ENCODE data around the gene CENPP. TPM values are rescaled to one million over a fixed set of nuclear protein-coding genes. Genes with fewer than 3 reads are reported as not detected.
A peak's percentile ranks its signal among the peaks of the same experiment; 100 is the strongest.

The CENPP gene
- polyA plus RNA-seq, 2 donors: 2.2 to 3.6 TPM

DNA sequence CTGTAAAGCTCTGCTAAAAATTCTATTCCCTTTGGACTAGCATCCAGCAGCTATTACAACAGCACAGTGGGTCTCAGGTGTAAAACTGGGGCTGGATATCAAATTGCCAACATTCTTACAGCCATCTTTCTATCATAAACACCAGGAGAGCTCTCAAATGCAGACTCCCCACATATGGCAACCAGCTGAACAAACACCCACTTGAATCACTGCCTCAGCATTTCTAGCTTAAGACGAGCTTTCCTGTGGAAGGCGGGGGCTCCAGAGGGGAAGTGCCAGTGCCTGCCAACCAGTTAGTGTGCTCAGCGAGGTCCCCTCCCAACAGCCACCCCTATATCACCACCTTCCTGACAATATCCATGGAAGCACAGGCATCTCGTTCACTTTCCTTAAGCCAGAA lies 282.0 kb downstream of the CENPP start:
- Histone ChIP-seq H3K36me3 (ENCODE audit: control insufficient read depth in 2 of 2, insufficient read depth in 2 of 2, low read length in 1 of 2) (peaks cover 5 to 8% of the 10 kb centered on the region in 2 donors), H3K4me3 (ENCODE audit: low read depth in 1 of 2, low read length in 2 of 2) (no peak overlapping the region), H3K27ac (ENCODE audit: low read depth in 2 of 2, low read length in 1 of 2) (peak overlapping the region in 1 of 2 donors; percentile 75), H3K9me3 (ENCODE audit: control insufficient read depth in 2 of 2, insufficient read depth in 1 of 2, low read depth in 1 of 2, low read length in 1 of 2) (peaks cover 0 to 3% of the 10 kb centered on the region in 2 donors), H3K27me3 (ENCODE audit: control insufficient read depth in 1 of 2, insufficient read depth in 2 of 2, low read length in 2 of 2) (no peaks in the 10 kb centered on the region), H3K4me1 (ENCODE audit: control insufficient read depth in 2 of 2, insufficient read depth in 2 of 2, low read length in 1 of 2) (peaks cover 6 to 22% of the 10 kb centered on the region in 2 donors)
- WGBS, 2 donors: 41 to 48% methylated on average over 4 of the region's 4 CpGs

DNA sequence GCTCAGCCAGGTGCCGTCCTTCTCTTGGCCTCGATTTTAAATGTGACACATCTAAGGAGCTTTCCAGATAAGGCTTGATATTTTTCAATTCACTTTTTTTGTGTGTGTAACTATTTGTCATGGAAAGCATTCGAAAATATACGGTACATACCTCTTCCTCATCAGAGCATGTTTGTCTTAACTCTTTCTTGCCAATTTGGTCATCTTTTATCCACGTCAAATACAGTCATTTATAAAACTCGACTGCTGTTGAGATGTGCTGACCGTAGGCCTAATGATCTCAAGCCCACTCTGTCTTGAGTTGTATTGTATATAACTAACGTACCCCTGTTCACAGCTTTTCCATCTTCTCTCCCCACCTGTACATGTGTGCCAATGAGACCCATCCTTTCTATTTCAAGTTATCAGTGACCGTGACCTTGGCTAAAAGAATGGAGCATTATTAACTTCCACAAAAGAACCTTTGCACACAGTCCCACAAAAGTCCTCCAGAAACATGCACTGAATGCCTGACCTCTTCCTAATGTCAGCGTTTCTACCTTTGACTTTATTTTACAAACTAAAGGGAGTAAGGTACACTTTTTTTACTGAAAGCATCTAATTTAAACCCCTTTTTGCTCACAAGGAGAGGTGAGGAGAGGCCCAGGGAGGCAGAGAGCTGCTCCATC lies 282.6 kb downstream of the CENPP start:
- peaks cover 0 to 3% of the 10 kb centered on the region in 2 donors for H3K9me3 ChIP-seq (ENCODE audit: control insufficient read depth in 2 of 2, insufficient read depth in 1 of 2, low read depth in 1 of 2, low read length in 1 of 2)
- peak overlapping the region; percentile 9 to 81 for H3K27ac ChIP-seq (ENCODE audit: low read depth in 2 of 2, low read length in 1 of 2)
- peaks cover 5 to 9% of the 10 kb centered on the region in 2 donors for H3K36me3 ChIP-seq (ENCODE audit: control insufficient read depth in 2 of 2, insufficient read depth in 2 of 2, low read length in 1 of 2)
- 61 to 65% methylated on average over 10 of the region's 10 CpGs for WGBS, 2 donors
- H3K4me3 ChIP-seq (ENCODE audit: low read depth in 1 of 2, low read length in 2 of 2): no peak overlapping the region
- peaks cover 6 to 21% of the 10 kb centered on the region in 2 donors for H3K4me1 ChIP-seq (ENCODE audit: control insufficient read depth in 2 of 2, insufficient read depth in 2 of 2, low read length in 1 of 2)
- H3K27me3 ChIP-seq (ENCODE audit: control insufficient read depth in 1 of 2, insufficient read depth in 2 of 2, low read length in 2 of 2): no peaks in the 10 kb centered on the region

DNA sequence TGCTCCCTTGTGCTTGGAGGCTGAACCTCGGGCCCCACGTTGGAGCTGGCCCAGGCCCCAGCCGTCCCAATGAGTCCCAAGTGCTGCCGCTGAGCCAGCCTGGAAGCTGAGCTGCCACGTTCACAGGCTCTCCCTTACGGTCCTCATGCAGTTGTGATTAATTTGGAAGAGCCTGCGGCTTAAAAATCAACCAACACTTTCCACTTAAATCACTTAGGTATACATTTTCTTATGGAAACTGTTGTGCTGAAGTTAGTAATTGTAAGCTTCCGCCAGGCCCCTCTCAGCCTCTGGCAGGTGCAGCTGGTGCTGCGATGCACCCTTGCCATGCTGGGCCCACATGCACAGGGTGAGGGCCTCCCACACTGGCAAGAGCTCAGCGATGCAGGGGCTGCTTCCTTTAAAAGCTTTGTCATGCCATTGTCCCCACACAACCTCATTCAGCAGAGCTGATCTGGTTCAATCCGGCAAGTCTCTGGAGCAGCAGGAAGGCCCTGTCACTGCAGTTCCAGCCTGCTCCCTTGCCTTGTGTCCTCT lies 283.2 kb downstream of the CENPP start:
- H3K4me1 ChIP-seq (ENCODE audit: control insufficient read depth in 2 of 2, insufficient read depth in 2 of 2, low read length in 1 of 2): peaks cover 9 to 20% of the 10 kb centered on the region in 2 donors
- no peak overlapping the region for H3K4me3 ChIP-seq (ENCODE audit: low read depth in 1 of 2, low read length in 2 of 2)
- peak overlapping the region; percentile 9 to 81 for H3K27ac ChIP-seq (ENCODE audit: low read depth in 2 of 2, low read length in 1 of 2)
- no peaks in the 10 kb centered on the region for H3K9me3 ChIP-seq (ENCODE audit: control insufficient read depth in 2 of 2, insufficient read depth in 1 of 2, low read depth in 1 of 2, low read length in 1 of 2)
- 59 to 66% methylated on average over 11 of the region's 11 CpGs for WGBS, 2 donors
- no peaks in the 10 kb centered on the region for H3K27me3 ChIP-seq (ENCODE audit: control insufficient read depth in 1 of 2, insufficient read depth in 2 of 2, low read length in 2 of 2)
- H3K36me3 ChIP-seq (ENCODE audit: control insufficient read depth in 2 of 2, insufficient read depth in 2 of 2, low read length in 1 of 2): peaks cover 5 to 13% of the 10 kb centered on the region in 2 donors

DNA sequence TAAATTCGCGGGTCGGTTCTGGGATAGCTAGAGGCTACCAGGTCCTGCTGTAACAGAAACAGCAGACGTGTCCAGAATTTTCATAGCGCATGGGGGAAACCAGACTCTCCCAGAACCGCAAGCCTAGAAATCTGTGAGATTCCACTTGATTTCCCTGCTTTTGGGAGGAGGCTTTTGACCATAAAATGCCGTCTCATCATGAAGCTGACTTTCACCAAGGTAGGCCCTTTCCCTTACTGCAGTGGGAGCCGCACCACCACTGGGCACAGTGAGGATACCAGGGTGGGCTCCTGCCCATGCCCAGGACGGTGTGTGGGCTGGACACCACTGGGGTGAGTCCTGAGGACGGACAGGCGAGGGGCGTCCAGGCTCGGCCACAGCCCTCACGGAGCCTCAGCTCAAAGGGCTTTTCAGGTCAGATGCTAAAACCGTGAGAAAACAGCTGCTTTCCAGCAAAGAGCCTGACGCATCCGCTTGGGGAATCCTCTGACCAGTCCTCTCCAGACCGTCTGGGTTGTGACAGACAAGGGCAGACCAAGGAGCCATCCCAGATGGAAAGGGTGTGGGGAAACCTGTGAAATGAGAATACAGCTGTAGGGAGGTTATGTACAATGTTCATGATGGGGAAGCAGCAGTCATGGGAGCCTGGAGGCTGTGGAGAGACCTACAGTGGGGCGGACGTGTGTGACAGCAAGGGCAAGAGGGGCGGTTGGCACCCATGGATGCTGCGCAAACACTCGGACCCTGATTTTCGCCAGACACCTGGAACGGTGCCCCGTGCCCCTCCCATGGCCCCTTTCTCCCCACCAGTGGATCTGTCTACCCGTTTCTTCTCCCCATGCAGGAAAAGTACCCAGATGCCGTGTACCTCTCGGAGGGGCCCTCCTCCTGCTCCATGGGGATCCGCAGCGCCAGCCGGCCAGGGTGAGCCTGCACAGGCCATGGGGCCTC lies 285.0 kb downstream of the CENPP start:
- peaks cover 5 to 22% of the 10 kb centered on the region in 2 donors for H3K36me3 ChIP-seq (ENCODE audit: control insufficient read depth in 2 of 2, insufficient read depth in 2 of 2, low read length in 1 of 2)
- H3K4me1 ChIP-seq (ENCODE audit: control insufficient read depth in 2 of 2, insufficient read depth in 2 of 2, low read length in 1 of 2): peaks cover 11 to 23% of the 10 kb centered on the region in 2 donors
- H3K27me3 ChIP-seq (ENCODE audit: control insufficient read depth in 1 of 2, insufficient read depth in 2 of 2, low read length in 2 of 2): no peaks in the 10 kb centered on the region
- H3K9me3 ChIP-seq (ENCODE audit: control insufficient read depth in 2 of 2, insufficient read depth in 1 of 2, low read depth in 1 of 2, low read length in 1 of 2): no peaks in the 10 kb centered on the region
- WGBS, 2 donors: 91 to 94% methylated on average over 32 of the region's 32 CpGs
- H3K4me3 ChIP-seq (ENCODE audit: low read depth in 1 of 2, low read length in 2 of 2): no peak overlapping the region
- H3K27ac ChIP-seq (ENCODE audit: low read depth in 2 of 2, low read length in 1 of 2): peak overlapping the region; percentile 84 to 88

DNA sequence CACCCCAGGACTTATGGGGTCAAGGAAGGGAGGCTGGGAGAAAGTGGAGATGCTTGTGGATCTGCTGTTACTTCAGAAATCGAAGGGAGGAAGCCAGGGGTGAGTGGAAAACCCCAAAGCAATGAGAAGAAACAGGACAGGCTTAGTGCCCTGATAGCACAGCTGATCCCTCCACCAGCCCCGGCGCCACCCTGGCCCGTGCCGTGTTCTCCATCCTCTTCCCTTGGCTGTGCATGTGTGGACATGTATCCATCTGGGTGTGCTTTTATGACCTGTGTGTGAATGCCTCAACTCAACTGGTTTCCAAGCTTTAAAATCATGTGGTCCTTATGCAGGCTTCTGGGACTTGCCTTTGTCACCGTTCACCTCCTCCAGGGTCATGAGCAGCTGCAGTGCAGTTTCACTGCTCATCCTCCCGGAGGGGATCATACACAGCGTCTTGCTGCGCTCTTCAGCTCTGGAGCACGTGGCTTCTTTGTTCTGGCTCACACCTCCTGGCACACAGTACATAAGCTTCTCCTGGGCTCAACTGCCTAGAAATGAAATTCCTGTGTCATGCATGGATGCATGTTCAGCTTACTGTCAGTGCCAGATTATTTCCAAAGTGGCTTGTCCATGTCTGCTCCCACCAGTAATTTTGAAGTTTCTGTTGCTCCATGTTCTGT lies 286.0 kb downstream of the CENPP start:
- no peaks in the 10 kb centered on the region for H3K9me3 ChIP-seq (ENCODE audit: control insufficient read depth in 2 of 2, insufficient read depth in 1 of 2, low read depth in 1 of 2, low read length in 1 of 2)
- peaks cover 5 to 24% of the 10 kb centered on the region in 2 donors for H3K36me3 ChIP-seq (ENCODE audit: control insufficient read depth in 2 of 2, insufficient read depth in 2 of 2, low read length in 1 of 2)
- H3K27ac ChIP-seq (ENCODE audit: low read depth in 2 of 2, low read length in 1 of 2): peak overlapping the region; percentile 84 to 88
- WGBS, 2 donors: 50 to 70% methylated on average over 10 of the region's 10 CpGs
- H3K4me3 ChIP-seq (ENCODE audit: low read depth in 1 of 2, low read length in 2 of 2): no peak overlapping the region
- H3K27me3 ChIP-seq (ENCODE audit: control insufficient read depth in 1 of 2, insufficient read depth in 2 of 2, low read length in 2 of 2): no peaks in the 10 kb centered on the region
- peaks cover 11 to 23% of the 10 kb centered on the region in 2 donors for H3K4me1 ChIP-seq (ENCODE audit: control insufficient read depth in 2 of 2, insufficient read depth in 2 of 2, low read length in 1 of 2)

DNA sequence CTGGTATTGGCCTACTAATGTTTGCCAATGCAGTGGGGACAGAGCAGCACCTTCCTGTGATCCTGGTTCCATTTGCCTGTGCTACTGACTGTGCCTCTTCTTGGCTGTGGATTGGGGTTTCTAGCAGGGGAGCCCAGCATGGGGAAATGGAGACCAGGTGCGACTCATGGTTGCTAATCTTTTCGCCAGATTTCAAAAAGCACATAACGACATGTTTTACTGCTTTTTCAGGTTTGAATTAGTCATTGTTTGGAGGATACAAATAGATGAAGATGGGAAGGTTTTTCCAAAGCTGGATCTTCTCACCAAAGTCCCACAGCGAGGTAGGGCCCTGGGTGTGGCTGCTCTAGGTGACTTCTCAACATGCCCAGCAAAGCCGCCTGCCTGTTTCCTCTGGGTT lies 286.5 kb downstream of the CENPP start:
- H3K4me1 ChIP-seq (ENCODE audit: control insufficient read depth in 2 of 2, insufficient read depth in 2 of 2, low read length in 1 of 2): peaks cover 11 to 25% of the 10 kb centered on the region in 2 donors

DNA sequence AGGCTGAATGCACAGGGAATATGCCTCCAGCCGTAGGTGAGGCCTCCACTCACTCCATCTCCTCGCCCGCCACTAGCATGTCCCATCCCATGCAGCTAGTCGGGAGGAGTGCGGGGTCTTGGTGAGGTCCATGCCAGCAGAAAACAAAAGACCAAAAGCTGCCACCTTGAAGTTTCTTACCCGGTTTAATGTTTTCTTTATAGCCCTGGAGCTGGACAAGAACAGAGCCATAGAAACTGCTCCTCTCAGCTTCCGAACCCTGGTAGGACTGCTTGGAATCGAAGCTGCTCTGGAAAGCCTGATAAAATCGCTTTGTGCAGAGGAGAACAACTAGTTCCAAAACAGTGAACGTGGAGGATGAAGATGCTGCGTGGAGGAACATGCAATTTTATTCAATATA lies 287.1 kb downstream of the CENPP start:
- no peaks in the 10 kb centered on the region for H3K9me3 ChIP-seq (ENCODE audit: control insufficient read depth in 2 of 2, insufficient read depth in 1 of 2, low read depth in 1 of 2, low read length in 1 of 2)
- peaks cover 5 to 30% of the 10 kb centered on the region in 2 donors for H3K36me3 ChIP-seq (ENCODE audit: control insufficient read depth in 2 of 2, insufficient read depth in 2 of 2, low read length in 1 of 2)
- peaks cover 11 to 28% of the 10 kb centered on the region in 2 donors for H3K4me1 ChIP-seq (ENCODE audit: control insufficient read depth in 2 of 2, insufficient read depth in 2 of 2, low read length in 1 of 2)
- no peaks in the 10 kb centered on the region for H3K27me3 ChIP-seq (ENCODE audit: control insufficient read depth in 1 of 2, insufficient read depth in 2 of 2, low read length in 2 of 2)
- peak overlapping the region; percentile 84 to 88 for H3K27ac ChIP-seq (ENCODE audit: low read depth in 2 of 2, low read length in 1 of 2)
- WGBS, 2 donors: 84 to 85% methylated on average over 11 of the region's 11 CpGs
- H3K4me3 ChIP-seq (ENCODE audit: low read depth in 1 of 2, low read length in 2 of 2): no peak overlapping the region

More for the DNA sequence above, 286.5 kb downstream of the CENPP start:
- Histone ChIP-seq H3K36me3 (ENCODE audit: control insufficient read depth in 2 of 2, insufficient read depth in 2 of 2, low read length in 1 of 2) (peaks cover 5 to 26% of the 10 kb centered on the region in 2 donors), H3K4me3 (ENCODE audit: low read depth in 1 of 2, low read length in 2 of 2) (no peak overlapping the region), H3K27ac (ENCODE audit: low read depth in 2 of 2, low read length in 1 of 2) (peak overlapping the region; percentile 84 to 88), H3K9me3 (ENCODE audit: control insufficient read depth in 2 of 2, insufficient read depth in 1 of 2, low read depth in 1 of 2, low read length in 1 of 2) (no peaks in the 10 kb centered on the region), H3K27me3 (ENCODE audit: control insufficient read depth in 1 of 2, insufficient read depth in 2 of 2, low read length in 2 of 2) (no peaks in the 10 kb centered on the region)
- 61 to 65% methylated on average over 5 of the region's 5 CpGs for WGBS, 2 donors

DNA sequence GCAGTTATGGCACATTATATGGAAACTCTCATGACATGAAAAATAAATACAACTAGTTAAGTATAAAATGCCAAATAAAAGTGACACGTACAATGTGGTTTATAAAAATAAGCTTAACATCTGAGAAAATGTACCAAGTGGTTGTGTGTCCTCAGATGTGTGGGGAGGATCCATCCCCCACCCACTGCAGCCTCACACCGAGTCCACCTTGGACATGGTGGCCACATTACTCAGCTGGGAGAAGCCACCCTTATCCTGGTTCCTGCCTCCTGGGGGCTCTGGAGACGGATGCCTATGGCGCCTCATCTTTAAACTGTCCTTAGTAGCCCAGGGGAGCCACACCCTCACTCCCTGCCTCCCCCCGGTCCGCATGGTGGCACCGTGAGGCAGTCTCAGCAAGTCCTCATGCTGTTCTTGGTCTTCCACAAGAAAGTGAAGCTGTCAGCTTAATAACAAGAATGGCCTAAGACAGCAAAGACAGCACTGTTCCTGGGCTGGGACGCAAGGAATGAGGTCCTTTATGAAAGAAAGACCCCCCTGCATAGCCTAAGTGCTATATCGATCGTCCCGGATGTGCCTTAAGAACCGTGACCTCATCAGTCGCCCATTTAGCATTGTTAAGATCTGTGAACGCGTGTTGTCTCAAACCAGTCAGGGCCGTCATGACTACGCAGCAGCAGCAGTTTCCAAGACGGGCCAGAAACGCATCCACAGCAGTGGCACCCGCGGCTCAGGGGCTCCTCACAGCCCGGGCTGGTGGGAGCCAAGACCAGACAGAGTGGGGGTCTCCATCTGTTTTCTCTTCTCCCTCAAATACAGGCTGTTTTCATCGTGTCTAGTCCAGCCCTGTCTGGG lies 287.7 kb downstream of the CENPP start:
- H3K36me3 ChIP-seq (ENCODE audit: control insufficient read depth in 2 of 2, insufficient read depth in 2 of 2, low read length in 1 of 2): peaks cover 5 to 34% of the 10 kb centered on the region in 2 donors
- no peaks in the 10 kb centered on the region for H3K9me3 ChIP-seq (ENCODE audit: control insufficient read depth in 2 of 2, insufficient read depth in 1 of 2, low read depth in 1 of 2, low read length in 1 of 2)
- peaks cover 12 to 28% of the 10 kb centered on the region in 2 donors for H3K4me1 ChIP-seq (ENCODE audit: control insufficient read depth in 2 of 2, insufficient read depth in 2 of 2, low read length in 1 of 2)
- WGBS, 2 donors: 95 to 97% methylated on average over 23 of the region's 23 CpGs
- H3K27me3 ChIP-seq (ENCODE audit: control insufficient read depth in 1 of 2, insufficient read depth in 2 of 2, low read length in 2 of 2): no peaks in the 10 kb centered on the region
- H3K27ac ChIP-seq (ENCODE audit: low read depth in 2 of 2, low read length in 1 of 2): peak overlapping the region; percentile 84 to 86
- no peak overlapping the region for H3K4me3 ChIP-seq (ENCODE audit: low read depth in 1 of 2, low read length in 2 of 2)
